Loucy (cell line): ENCODE measurements around the gene GFRA1.

Experiments
- CTCF ChIP-seq: fragments of 200-600 bp; sonication (generic); conservative IDR thresholded peaks from 2 replicates; pipeline ENCODE4 v1.5.1; 2014; ENCODE audit warnings: mild to moderate bottlenecking, antibody characterized with exemption, low read length
- EZH2phosphoT487 ChIP-seq: fragments of 200-600 bp; IDR thresholded peaks from 2 replicates; pipeline ENCODE4 v1.6.1; 2018; ENCODE audit warnings: antibody characterized with exemption, mild to moderate bottlenecking, moderate library complexity, borderline replicate concordance

GRCh38 chr10:116286626-116287200, 13.7 kb upstream of the GFRA1 start:
- TF ChIP-seq CTCF (no peak), EZH2phosphoT487 (no peak)
